ENCODE results near the gene ADAMTSL4.
"Not testable (repeated sequence)": the region's sequence is repeated elsewhere in the genome, so short reads cannot be mapped to it uniquely, and the experiment has no call there.

ADAMTSL4 gene

GRCh38 chr1:150555198-150555970 lies 6.2 kb downstream of the ADAMTSL4 start:
- DNase-seq (ENCODE audit: low spot score), result no peak

DNA sequence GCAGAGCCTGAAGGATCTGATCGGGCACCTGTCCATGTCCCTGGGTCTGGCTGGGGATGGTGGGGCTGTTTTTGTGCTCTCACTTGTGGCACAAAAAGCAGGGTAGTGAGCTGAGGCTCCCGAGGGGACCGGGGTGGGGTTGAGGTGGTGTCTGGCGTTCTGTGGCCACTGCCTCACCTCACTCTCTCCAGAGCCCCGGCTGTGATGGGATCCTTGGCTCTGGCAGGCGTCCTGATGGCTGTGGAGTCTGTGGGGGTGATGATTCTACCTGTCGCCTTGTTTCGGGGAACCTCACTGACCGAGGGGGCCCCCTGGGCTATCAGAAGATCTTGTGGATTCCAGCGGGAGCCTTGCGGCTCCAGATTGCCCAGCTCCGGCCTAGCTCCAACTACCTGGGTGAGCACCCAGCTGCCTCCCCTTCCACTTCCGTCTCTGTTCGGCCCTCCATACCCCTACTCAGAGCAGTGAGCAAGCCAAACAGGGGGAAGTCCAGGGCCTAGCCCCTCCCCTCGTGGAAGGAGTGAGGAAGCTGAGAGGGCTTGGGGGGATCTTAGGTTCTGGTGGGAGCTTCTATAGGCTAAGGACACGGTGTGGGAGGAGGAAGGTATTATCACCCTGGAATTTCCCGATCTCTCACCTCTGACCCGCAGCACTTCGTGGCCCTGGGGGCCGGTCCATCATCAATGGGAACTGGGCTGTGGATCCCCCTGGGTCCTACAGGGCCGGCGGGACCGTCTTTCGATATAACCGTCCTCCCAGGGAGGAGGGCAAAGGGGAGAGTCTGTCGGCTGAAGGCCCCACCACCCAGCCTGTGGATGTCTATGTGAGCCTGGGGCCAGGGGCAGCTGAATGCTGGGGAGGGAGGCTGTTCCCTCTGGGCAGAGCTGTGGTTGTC lies 7.0 kb downstream of the ADAMTSL4 start:
- DNase-seq (ENCODE audit: low spot score), result peak; percentile 24

GRCh38 chr1:150557065-150557600 lies 7.9 kb downstream of the ADAMTSL4 start:
- peak; percentile 22 for DNase-seq (ENCODE audit: low spot score)

GRCh38 chr1:150557813-150558212 lies 8.6 kb downstream of the ADAMTSL4 start:
- peak; percentile 29 for DNase-seq (ENCODE audit: low spot score)

- peak; percentile 21 for DNase-seq (ENCODE audit: low spot score)
These were observed 9.1 kb downstream of the ADAMTSL4 start for GRCh38 chr1:150558303-150558704.

DNA sequence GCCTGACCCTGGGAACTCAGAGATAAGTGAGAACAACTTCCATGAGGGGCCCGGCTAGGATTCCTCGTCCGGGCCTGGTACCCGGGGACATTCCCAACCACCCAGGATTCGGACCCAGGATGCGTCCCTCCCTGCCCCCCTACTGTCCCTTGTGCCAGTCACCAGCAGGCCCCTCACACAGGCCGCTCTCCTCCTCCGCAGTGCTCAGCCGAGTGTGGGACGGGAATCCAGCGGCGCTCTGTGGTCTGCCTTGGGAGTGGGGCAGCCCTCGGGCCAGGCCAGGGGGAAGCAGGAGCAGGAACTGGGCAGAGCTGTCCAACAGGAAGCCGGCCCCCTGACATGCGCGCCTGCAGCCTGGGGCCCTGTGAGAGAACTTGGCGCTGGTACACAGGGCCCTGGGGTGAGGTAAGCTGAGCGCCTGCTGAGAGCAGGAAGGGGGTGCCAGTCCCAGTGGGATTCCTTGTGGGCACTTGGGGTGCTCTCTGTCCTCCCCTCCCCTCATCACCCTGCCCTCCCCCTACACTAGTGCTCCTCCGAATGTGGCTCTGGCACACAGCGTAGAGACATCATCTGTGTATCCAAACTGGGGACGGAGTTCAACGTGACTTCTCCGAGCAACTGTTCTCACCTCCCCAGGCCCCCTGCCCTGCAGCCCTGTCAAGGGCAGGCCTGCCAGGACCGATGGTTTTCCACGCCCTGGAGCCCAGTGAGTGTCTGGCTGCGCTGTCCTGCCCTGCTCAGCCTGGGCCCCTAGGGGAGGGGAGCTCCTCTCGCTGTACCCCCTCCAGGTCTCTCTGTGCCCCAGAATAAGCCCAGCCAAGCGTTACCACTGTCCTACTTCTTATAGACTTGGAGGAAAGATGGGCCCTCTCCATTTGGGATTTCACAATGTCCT lies 9.8 kb downstream of the ADAMTSL4 start:
- peak; percentile 33 for DNase-seq (ENCODE audit: low spot score)

- no peak for DNase-seq (ENCODE audit: low spot score)
These were observed 10.4 kb downstream of the ADAMTSL4 start for GRCh38 chr1:150559656-150560010.

DNA sequence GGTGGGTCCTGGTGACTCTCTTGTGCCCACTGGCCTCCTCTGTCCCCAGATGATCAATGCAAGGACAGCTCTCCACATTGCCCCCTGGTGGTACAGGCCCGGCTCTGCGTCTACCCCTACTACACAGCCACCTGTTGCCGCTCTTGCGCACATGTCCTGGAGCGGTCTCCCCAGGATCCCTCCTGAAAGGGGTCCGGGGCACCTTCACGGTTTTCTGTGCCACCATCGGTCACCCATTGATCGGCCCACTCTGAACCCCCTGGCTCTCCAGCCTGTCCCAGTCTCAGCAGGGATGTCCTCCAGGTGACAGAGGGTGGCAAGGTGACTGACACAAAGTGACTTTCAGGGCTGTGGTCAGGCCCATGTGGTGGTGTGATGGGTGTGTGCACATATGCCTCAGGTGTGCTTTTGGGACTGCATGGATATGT lies 10.8 kb downstream of the ADAMTSL4 start:
- DNase-seq (ENCODE audit: low spot score), result peak; percentile 90

- DNase-seq (ENCODE audit: low spot score), result peak; percentile 92
These were observed 11.5 kb downstream of the ADAMTSL4 start for GRCh38 chr1:150560576-150561253.

DNA sequence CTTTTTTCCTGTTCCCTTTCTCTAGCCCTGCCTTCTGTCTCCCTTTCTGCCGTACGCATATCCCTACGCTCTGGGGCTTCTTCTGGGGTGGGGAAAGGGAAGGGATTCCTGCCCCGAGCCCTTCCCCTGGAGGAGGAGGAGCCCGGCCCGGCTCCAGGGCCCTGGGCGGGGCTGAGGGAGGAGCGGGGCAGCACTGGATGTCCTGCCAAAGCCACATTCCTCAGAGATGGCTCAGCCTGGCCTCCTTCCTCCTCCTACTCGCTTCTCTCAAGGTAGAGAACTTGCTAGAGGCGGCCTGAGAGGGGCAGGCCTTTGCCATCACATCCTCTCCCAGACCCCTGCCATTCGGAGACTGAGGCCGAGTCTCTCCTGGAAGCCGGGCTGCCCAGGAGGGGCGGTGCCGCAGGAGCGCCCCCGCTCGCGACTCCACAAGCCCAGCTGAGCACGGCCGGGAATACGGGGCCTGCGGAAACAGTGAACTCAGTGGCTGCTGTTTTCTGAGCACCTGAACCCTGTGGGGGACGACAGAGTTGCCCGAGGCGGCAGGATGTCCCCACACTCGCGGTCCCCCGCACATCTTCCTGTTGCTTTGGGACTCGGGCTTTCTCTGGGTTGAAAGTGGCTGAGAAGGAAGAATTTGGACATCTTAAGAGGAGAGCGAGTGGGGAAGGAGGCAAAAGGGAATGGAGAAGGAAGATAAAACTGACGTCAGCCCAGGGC lies 12.2 kb downstream of the ADAMTSL4 start:
- DNase-seq (ENCODE audit: low spot score), result peak; percentile 92

DNA sequence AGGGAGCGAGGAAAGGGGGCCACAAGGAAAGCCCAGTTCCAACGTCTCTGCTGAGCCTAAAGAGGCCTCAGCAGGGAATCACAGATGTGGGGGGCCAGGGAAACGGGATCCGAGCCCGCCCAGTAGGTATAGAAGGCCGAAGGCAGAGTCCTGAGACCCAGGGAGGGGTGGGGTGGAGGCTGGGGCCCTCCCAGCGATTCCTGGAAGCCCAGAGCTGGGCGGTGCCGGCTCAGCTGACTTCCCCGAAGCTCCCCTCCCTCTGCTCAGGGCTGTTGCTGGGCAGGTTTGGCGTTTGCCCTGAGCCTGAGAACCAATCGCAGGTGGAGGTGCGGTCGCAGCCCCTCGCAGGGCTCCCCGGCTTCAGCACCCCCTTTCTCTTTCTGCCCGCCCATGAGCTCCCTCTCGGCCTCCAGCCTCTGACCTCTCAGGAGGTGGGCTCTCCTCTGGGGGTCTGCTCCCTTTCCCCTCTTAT lies 12.8 kb downstream of the ADAMTSL4 start:
- peak; percentile 92 for DNase-seq (ENCODE audit: low spot score)

GRCh38 chr1:150562446-150563339 lies 13.5 kb downstream of the ADAMTSL4 start:
- no peak for DNase-seq (ENCODE audit: low spot score)

DNA sequence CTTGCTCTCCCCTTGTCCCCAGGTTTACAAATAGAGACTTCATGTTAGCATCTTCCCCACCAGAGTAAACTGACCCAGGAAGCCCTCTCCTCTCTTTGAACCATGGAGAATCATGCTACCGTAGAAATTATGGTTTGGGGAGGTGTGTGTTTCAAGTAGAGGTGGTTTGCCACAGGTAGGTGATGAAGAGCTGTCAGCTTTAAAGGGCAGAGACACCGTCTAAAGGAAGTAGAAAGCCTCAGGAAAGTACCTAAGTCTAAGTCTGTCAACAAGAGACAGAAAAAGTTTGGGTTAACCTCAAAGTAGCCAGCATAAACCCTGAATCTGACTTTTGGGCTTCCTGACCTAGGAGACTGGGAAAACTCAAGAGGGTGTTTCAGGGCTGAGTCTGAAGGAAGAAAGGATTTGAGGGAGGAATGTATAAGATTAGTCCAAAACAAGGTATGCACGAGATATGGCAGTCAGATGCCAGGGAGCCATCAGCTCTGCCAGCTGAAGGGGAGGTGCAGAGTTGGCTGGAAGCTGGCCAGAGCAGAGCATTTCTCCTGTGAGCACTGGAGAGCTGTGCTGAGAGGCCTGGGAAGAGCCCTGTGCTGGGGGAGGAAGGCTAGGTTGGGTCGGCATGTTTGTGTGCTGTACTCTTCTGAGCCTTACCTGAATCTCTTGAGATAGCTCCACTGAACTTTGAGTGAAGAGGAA lies 14.3 kb downstream of the ADAMTSL4 start:
- peak; percentile 49 for DNase-seq (ENCODE audit: low spot score)

- no peak for DNase-seq (ENCODE audit: low spot score)
These were observed 15.1 kb downstream of the ADAMTSL4 start for GRCh38 chr1:150564051-150564991.

DNA sequence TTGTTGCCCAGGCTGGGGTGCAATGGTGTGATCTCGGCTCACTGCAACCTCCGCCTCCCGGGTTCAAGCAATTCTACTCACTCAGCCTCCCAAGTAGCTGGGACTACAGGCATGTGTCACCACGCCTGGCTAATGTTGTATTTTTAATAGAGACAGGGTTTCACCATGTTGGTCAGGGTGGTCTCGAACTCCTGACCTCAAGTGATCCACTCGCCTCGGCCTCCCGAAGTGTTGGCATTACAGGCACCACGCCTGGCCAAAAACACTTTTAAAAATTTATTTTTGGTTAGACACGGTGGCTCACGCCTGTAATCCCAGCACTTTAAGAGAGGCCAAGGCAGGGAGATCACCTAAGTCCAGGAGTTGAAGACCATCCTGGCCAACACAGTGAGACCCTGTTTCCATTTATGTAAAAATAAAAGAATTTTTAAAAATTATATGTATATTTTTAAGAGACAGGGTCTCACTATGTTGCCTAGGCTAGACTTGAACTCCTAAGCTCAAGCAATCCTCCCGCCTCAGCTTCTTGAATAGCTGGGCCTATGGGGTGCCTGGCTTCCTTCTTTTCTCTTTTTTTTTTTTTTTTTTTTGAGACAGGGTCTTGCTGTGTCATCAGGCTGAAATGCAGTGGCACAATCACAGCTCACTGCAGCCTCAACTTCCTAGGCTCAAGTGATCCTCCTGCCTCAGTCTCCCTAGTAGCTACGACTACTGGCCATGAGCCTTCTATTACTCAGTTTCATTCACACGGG lies 16.2 kb downstream of the ADAMTSL4 start:
- DNase-seq (ENCODE audit: low spot score), result not testable (repeated sequence)

DNA sequence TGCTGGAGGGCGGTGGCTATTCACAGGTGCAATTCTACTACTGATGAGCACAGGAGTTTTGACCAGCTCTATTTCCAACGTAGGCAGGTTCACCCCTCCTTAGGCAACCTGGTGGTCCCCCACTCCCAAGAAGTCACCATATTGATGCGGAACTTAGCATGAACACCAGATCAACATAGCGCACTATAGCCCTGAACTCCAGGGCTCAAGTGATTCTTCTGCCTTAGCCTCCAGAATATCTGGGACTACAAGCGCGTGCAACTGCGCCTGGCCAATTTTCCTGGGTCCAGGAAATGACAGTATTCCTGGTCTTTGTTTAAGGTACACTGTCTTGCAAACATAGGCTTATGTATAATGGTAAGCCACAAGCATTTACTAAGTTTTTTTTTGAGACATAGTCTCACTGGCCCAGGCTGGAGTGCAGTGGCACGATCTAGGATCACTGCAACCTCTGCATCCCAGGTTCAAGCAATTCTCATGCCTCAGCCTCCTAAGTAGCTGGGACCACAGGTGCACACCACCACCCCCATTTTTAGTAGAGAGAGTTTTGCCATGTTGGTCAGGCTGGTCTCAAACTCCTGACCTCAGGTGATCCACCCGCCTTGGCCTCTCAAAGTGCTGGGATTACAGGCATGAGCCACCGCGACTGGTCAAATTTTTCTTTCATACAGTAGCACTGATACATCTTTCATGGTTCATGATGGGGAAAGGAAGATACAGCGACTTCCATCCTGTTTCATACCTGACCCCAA lies 17.6 kb downstream of the ADAMTSL4 start:
- DNase-seq (ENCODE audit: low spot score), result no peak

Data from D341Med (cell line).